CD4-positive, CD25-positive, alpha-beta regulatory T cell (primary cell): ENCODE measurements around the gene EMP2. TPM values are rescaled to one million over a fixed set of nuclear protein-coding genes. Genes with fewer than 3 reads are reported as not detected.

Source experiments
- ATAC-seq, 2 donors: fragments of 150-1000 bp; cut with Tn5 transposase; one replicate each; pipeline ENCODE4 v1.10.0; 2021; ENCODE audit warnings: low read depth in 2 of 2, moderate number of reproducible peaks in 2 of 2, moderate library complexity in 1 of 2
- DNase-seq, 3 donors: peaks; one replicate each; pipeline versions ENCODE4 v3.0.0 to v3.0.0-alpha.2; 2012 to 2022; ENCODE audit warnings: mixed read lengths in 1 of 3
- H3K27ac ChIP-seq: one replicate; pipeline ENCODE4 v1.7.0; 2013; ENCODE audit warnings: mild to moderate bottlenecking, low read length; ENCODE audit not compliant: insufficient read depth, poor library complexity, severe bottlenecking
- H3K27me3 ChIP-seq: one replicate; pipeline ENCODE4 v1.7.0; 2013; ENCODE audit warnings: low read length; ENCODE audit not compliant: control insufficient read depth, insufficient read depth
- H3K36me3 ChIP-seq: one replicate; pipeline ENCODE4 v1.7.0; 2013; ENCODE audit warnings: mild to moderate bottlenecking, low read length, moderate library complexity; ENCODE audit not compliant: control insufficient read depth, insufficient read depth
- H3K4me1 ChIP-seq: 2 replicates; pipeline ENCODE4 v1.7.0; 2013; ENCODE audit warnings: mild to moderate bottlenecking, low read length; ENCODE audit not compliant: insufficient read depth, control insufficient read depth, poor library complexity, severe bottlenecking
- H3K4me3 ChIP-seq: one replicate; pipeline ENCODE4 v1.7.0; 2013; ENCODE audit warnings: low read depth, mild to moderate bottlenecking, low read length, moderate library complexity
- H3K9me3 ChIP-seq, 2 experiments: 1 replicate in 1 of 2; 2 replicates in 1 of 2; pipeline ENCODE4 v1.7.0; 2013; ENCODE audit warnings: low read length in 2 of 2, mild to moderate bottlenecking in 1 of 2, moderate library complexity in 1 of 2; ENCODE audit not compliant: control insufficient read depth in 2 of 2
- H3K27ac Mint-ChIP-seq, 3 donors: one replicate each; pipeline ENCODE4 v1.8.0; 2020 to 2022; ENCODE audit warnings: mild to moderate bottlenecking in 3 of 3, mixed read lengths in 3 of 3, moderate library complexity in 2 of 3
- H3K27me3 Mint-ChIP-seq: one replicate; pipeline ENCODE4 v1.8.0; 2022; ENCODE audit warnings: mild to moderate bottlenecking, mixed read lengths
- H3K36me3 Mint-ChIP-seq: one replicate; pipeline ENCODE4 v1.8.0; 2020; ENCODE audit warnings: mixed read lengths
- H3K4me1 Mint-ChIP-seq, 4 donors: one replicate each; pipeline ENCODE4 v1.8.0; 2020 to 2022; ENCODE audit warnings: mixed read lengths in 4 of 4, mild to moderate bottlenecking in 1 of 4
- H3K4me3 Mint-ChIP-seq, 4 donors: one replicate each; pipeline ENCODE4 v1.8.0; 2020 to 2022; ENCODE audit warnings: mild to moderate bottlenecking in 4 of 4, mixed read lengths in 4 of 4, moderate library complexity in 3 of 4
- H3K9me3 Mint-ChIP-seq, 7 donors: one replicate each; pipeline ENCODE4 v1.8.0; 2020 to 2022; ENCODE audit warnings: mixed read lengths in 7 of 7, mild to moderate bottlenecking in 3 of 7, moderate library complexity in 2 of 7
- polyA plus RNA-seq, 4 donors: library from polyadenylated mRNA; unstranded; fragments of 300-500 nt; fragmentation: Illumina TruSeq; gene quantifications; one replicate each; pipeline ENCODE4 v1.2.3, GENCODE V29; 2021
- total RNA-seq: library from RNA; stranded (reverse); gene quantifications from one replicate; pipeline ENCODE4 v1.2.3, GENCODE V29; 2022

Gene EMP2
- total and polyA plus RNA-seq, 5 donors from 2014 or later, result not detected

GRCh38 chr16:10597187-10597601 is 16.8 kb upstream of the EMP2 start:
- no peak for DNase-seq
- Mint-ChIP-seq H3K36me3 (no peaks in the 10 kb centered on the region), H3K9me3 (peaks cover 0 to 1% (median 0%) of the 10 kb centered on the region in 7 donors), H3K4me3 (no peak overlapping the region), H3K4me1 (no peaks in the 10 kb centered on the region), H3K27ac (peak overlapping the region in 1 of 3 donors; percentile 7), H3K27me3 (peaks cover 20% of the 10 kb centered on the region)
- H3K4me1 ChIP-seq, result no peaks in the 10 kb centered on the region
- H3K9me3 ChIP-seq, result no peaks in the 10 kb centered on the region
- no peak overlapping the region for H3K4me3 ChIP-seq
- H3K27me3 ChIP-seq, result no peaks in the 10 kb centered on the region
- H3K27ac ChIP-seq, result no peak overlapping the region
- no peak for ATAC-seq
- H3K36me3 ChIP-seq, result no peaks in the 10 kb centered on the region

- DNase-seq (no peak), ATAC-seq (no peak)
- Mint-ChIP-seq H3K4me1 (no peaks in the 10 kb centered on the region), H3K36me3 (no peaks in the 10 kb centered on the region), H3K27me3 (peaks cover 15% of the 10 kb centered on the region), H3K9me3 (no peaks in the 10 kb centered on the region), H3K27ac (no peak overlapping the region), H3K4me3 (no peak overlapping the region)
- no peaks in the 10 kb centered on the region for H3K9me3 ChIP-seq
- H3K27ac ChIP-seq, result no peak overlapping the region
- no peaks in the 10 kb centered on the region for H3K36me3 ChIP-seq
- no peaks in the 10 kb centered on the region for H3K27me3 ChIP-seq
- no peak overlapping the region for H3K4me3 ChIP-seq
- no peaks in the 10 kb centered on the region for H3K4me1 ChIP-seq
Observed at GRCh38 chr16:10594312-10594950, 14.0 kb upstream of the EMP2 start.

DNA sequence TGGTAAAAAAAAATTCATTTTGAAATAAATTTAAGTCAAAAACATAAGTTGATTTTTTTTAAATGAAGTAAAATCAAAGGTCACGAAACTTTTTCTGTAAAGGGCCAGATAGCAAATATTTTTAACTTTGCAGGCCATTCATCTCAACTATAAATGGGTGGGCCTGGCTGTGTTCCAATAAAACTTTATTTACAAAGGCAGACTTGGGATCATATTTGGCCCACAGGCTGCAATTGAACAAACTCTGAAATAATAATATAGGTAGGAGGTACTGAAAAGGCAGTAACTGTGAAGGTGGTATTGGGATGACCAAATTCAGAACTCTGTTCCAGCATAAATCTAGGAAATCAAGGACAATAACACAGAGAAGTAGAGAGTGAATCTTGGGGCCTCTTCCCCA is 12.2 kb upstream of the EMP2 start:
- Histone ChIP-seq H3K27ac (no peak overlapping the region), H3K4me1 (no peaks in the 10 kb centered on the region), H3K9me3 (no peaks in the 10 kb centered on the region), H3K36me3 (no peaks in the 10 kb centered on the region), H3K4me3 (no peak overlapping the region), H3K27me3 (no peaks in the 10 kb centered on the region)
- H3K27me3 Mint-ChIP-seq, result peaks cover 12% of the 10 kb centered on the region
- H3K36me3 Mint-ChIP-seq, result no peaks in the 10 kb centered on the region
- no peak for DNase-seq
- H3K27ac Mint-ChIP-seq, result no peak overlapping the region
- peaks cover 0 to 1% (median 0%) of the 10 kb centered on the region in 7 donors for H3K9me3 Mint-ChIP-seq
- H3K4me3 Mint-ChIP-seq, result no peak overlapping the region
- no peaks in the 10 kb centered on the region for H3K4me1 Mint-ChIP-seq
- ATAC-seq, result no peak

DNA sequence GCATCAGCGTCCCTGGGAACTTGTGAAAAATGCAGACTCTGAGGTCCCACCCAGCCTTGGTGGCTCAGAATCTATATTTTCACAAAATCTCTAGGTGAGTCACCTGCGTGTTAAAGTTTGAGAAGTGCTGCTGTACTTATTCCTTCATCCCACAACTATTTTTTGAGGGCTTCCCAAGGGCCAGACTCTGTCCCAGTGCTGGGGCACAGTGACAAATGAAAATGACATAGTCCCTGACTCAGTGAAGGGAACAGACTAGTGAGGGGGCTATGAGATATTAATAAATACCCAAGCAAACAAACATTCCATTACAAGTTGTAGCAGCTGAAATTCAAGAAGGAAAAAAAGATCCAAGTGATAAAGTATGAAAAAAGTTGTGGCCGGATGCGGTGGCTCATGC is 9.9 kb upstream of the EMP2 start:
- Mint-ChIP-seq H3K36me3 (no peaks in the 10 kb centered on the region), H3K4me1 (no peaks in the 10 kb centered on the region), H3K27ac (no peak overlapping the region), H3K9me3 (peaks cover 0 to 1% (median 0%) of the 10 kb centered on the region in 7 donors), H3K27me3 (peaks cover 7% of the 10 kb centered on the region), H3K4me3 (no peak overlapping the region)
- ATAC-seq (no peak), DNase-seq (no peak)
- Histone ChIP-seq H3K36me3 (no peaks in the 10 kb centered on the region), H3K9me3 (no peaks in the 10 kb centered on the region), H3K27ac (no peak overlapping the region), H3K4me1 (no peaks in the 10 kb centered on the region), H3K4me3 (no peak overlapping the region), H3K27me3 (peaks cover 1% of the 10 kb centered on the region)

- Mint-ChIP-seq H3K27ac (no peak overlapping the region), H3K4me3 (no peak overlapping the region), H3K36me3 (no peaks in the 10 kb centered on the region), H3K4me1 (no peaks in the 10 kb centered on the region), H3K27me3 (peaks cover 11% of the 10 kb centered on the region), H3K9me3 (peaks cover 0 to 1% (median 0%) of the 10 kb centered on the region in 7 donors)
- Histone ChIP-seq H3K4me1 (no peaks in the 10 kb centered on the region), H3K9me3 (no peaks in the 10 kb centered on the region), H3K4me3 (no peak overlapping the region), H3K27me3 (peaks cover 1% of the 10 kb centered on the region), H3K27ac (no peak overlapping the region), H3K36me3 (no peaks in the 10 kb centered on the region)
- ATAC-seq, result no peak
- DNase-seq, result no peak
Observed at GRCh38 chr16:10589109-10589508, 8.7 kb upstream of the EMP2 start.

GRCh38 chr16:10587622-10588021 is 7.2 kb upstream of the EMP2 start:
- DNase-seq (no peak), ATAC-seq (no peak)
- peaks cover 22% of the 10 kb centered on the region for H3K27me3 Mint-ChIP-seq
- no peak overlapping the region for H3K4me3 Mint-ChIP-seq
- Histone ChIP-seq H3K36me3 (no peaks in the 10 kb centered on the region), H3K4me1 (no peaks in the 10 kb centered on the region), H3K9me3 (no peaks in the 10 kb centered on the region), H3K27ac (no peak overlapping the region), H3K27me3 (peaks cover 1% of the 10 kb centered on the region), H3K4me3 (no peak overlapping the region)
- no peaks in the 10 kb centered on the region for H3K36me3 Mint-ChIP-seq
- H3K4me1 Mint-ChIP-seq, result no peaks in the 10 kb centered on the region
- H3K9me3 Mint-ChIP-seq, result peaks cover 0 to 1% (median 0%) of the 10 kb centered on the region in 7 donors
- H3K27ac Mint-ChIP-seq, result no peak overlapping the region

DNA sequence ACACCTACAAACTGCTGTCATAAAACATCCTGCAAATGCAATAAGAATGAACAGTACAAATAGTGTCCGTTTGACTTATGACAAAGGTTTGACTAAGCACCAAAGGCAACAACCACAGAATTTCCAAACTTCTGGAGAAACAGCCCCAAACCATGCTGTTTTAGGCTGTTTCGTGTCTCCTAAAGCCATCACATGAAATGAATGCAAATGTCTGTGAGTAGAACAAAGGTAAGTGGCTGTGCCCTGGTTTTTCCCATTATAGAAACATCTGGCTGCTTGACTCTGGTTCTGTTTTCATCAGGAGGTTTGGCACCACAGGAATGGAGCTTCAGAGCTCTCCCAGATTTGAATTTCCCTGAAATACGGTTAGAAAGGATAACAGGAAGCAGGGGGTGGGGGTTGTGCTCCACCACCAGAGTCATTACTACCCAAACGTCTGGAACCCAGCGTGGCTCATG is 4.6 kb upstream of the EMP2 start:
- H3K27ac Mint-ChIP-seq, result no peak overlapping the region
- no peak overlapping the region for H3K4me3 Mint-ChIP-seq
- ATAC-seq, result no peak
- DNase-seq, result no peak
- no peak overlapping the region for H3K4me3 ChIP-seq
- H3K4me1 Mint-ChIP-seq, result peaks cover 0 to 2% (median 0%) of the 10 kb centered on the region in 4 donors
- no peaks in the 10 kb centered on the region for H3K36me3 ChIP-seq
- no peaks in the 10 kb centered on the region for H3K36me3 Mint-ChIP-seq
- H3K9me3 ChIP-seq, result no peaks in the 10 kb centered on the region
- H3K27ac ChIP-seq, result no peak overlapping the region
- H3K27me3 Mint-ChIP-seq, result peaks cover 28% of the 10 kb centered on the region
- peaks cover 0 to 4% (median 1%) of the 10 kb centered on the region in 7 donors for H3K9me3 Mint-ChIP-seq
- no peaks in the 10 kb centered on the region for H3K4me1 ChIP-seq
- peaks cover 4% of the 10 kb centered on the region for H3K27me3 ChIP-seq

DNA sequence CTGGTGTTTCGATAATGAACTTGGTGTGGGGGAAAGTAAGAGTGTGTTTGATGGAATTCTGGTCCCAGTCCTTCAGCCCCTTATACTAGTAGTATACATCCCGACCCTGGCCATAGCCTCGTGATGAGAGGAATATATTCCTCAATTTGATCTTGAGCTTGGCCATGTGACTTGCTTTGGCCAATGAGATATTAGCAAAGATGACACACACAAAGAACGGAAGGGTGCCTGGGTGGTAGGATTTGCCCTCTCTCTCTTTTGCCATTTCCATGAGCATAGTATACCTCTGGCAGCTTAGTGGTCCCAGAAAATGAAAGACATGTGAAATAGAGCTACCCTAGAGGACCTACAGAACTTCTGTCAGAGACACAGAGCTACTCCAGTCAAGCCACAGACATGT is 2.9 kb upstream of the EMP2 start:
- Mint-ChIP-seq H3K4me1 (peaks cover 0 to 2% (median 0%) of the 10 kb centered on the region in 4 donors), H3K4me3 (no peak overlapping the region), H3K36me3 (no peaks in the 10 kb centered on the region), H3K9me3 (peaks cover 0 to 4% (median 0%) of the 10 kb centered on the region in 7 donors), H3K27me3 (peaks cover 41% of the 10 kb centered on the region), H3K27ac (no peak overlapping the region)
- H3K27ac ChIP-seq, result no peak overlapping the region
- no peak for ATAC-seq
- no peak overlapping the region for H3K4me3 ChIP-seq
- no peak for DNase-seq
- H3K27me3 ChIP-seq, result peaks cover 4% of the 10 kb centered on the region
- no peaks in the 10 kb centered on the region for H3K9me3 ChIP-seq
- no peaks in the 10 kb centered on the region for H3K36me3 ChIP-seq
- H3K4me1 ChIP-seq, result no peaks in the 10 kb centered on the region
